H9 (cell line): ENCODE data around the gene OBSL1. TPM values are rescaled to one million over a fixed set of nuclear protein-coding genes. Genes with fewer than 3 reads are reported as not detected.

Source experiments
- DNase-seq: peaks from one replicate; pipeline ENCODE4 v3.0.0-alpha.2; 2017
- H2AFZ ChIP-seq: one replicate; pipeline ENCODE4 v1.6.1; 2013; ENCODE audit warnings: mild to moderate bottlenecking, low read length, control low read depth, moderate library complexity
- H2AK5ac ChIP-seq: 2 replicates; pipeline ENCODE4 v1.6.1; 2013; ENCODE audit warnings: low read length, control low read depth, mixed read lengths; ENCODE audit not compliant: insufficient read length
- H2BK120ac ChIP-seq: one replicate; pipeline ENCODE4 v1.6.1; 2013; ENCODE audit warnings: low read depth, mild to moderate bottlenecking, low read length, control low read depth, inconsistent platforms; ENCODE audit not compliant: poor library complexity, severe bottlenecking
- H2BK12ac ChIP-seq: 2 replicates; pipeline ENCODE4 v1.6.1; 2013; ENCODE audit warnings: low read length, control low read depth, mixed read lengths, low read depth; ENCODE audit not compliant: insufficient read length
- H2BK15ac ChIP-seq: 2 replicates; pipeline ENCODE4 v1.6.1; 2013; ENCODE audit warnings: low read depth, low read length, control low read depth
- H2BK20ac ChIP-seq: one replicate; pipeline ENCODE4 v1.6.1; 2013; ENCODE audit warnings: low read depth, mild to moderate bottlenecking, low read length, control low read depth, inconsistent platforms; ENCODE audit not compliant: poor library complexity, severe bottlenecking
- H2BK5ac ChIP-seq: 2 replicates; pipeline ENCODE4 v1.6.1; 2013; ENCODE audit warnings: low read length, control low read depth, mixed read lengths; ENCODE audit not compliant: insufficient read length
- H3K14ac ChIP-seq: 2 replicates; pipeline ENCODE4 v1.6.1; 2013; ENCODE audit warnings: low read length, control low read depth; ENCODE audit not compliant: insufficient read depth
- H3K18ac ChIP-seq: 2 replicates; pipeline ENCODE4 v1.6.1; 2013; ENCODE audit warnings: low read depth, mild to moderate bottlenecking, mixed read lengths, low read length, control low read depth; ENCODE audit not compliant: insufficient read length
- H3K23ac ChIP-seq: 2 replicates; pipeline ENCODE4 v1.6.1; 2013; ENCODE audit warnings: low read length, control low read depth, mixed read lengths, low read depth; ENCODE audit not compliant: insufficient read length
- H3K23me2 ChIP-seq: 2 replicates; pipeline ENCODE4 v1.6.1; 2013; ENCODE audit warnings: low read depth, mild to moderate bottlenecking, mixed read lengths, low read length, control low read depth; ENCODE audit not compliant: insufficient read length, poor library complexity, severe bottlenecking
- H3K27ac ChIP-seq: 2 replicates; pipeline ENCODE4 v1.5.1; 2013; ENCODE audit warnings: low read length, control low read depth, mixed read lengths, low read depth; ENCODE audit not compliant: insufficient read length
- H3K27me3 ChIP-seq: 2 replicates; pipeline ENCODE4 v1.6.1; 2013; ENCODE audit warnings: low read length, control low read depth, inconsistent platforms; ENCODE audit not compliant: insufficient read depth
- H3K4ac ChIP-seq: 2 replicates; pipeline ENCODE4 v1.6.1; 2013; ENCODE audit warnings: low read depth, mild to moderate bottlenecking, control low read depth, inconsistent platforms, low read length, moderate library complexity
- H3K4me1 ChIP-seq: 2 replicates; pipeline ENCODE4 v1.6.1; 2013; ENCODE audit warnings: low read length, control low read depth, inconsistent platforms; ENCODE audit not compliant: insufficient read depth
- H3K4me2 ChIP-seq: 2 replicates; pipeline ENCODE4 v1.6.1; 2013; ENCODE audit warnings: low read length, control low read depth, mixed read lengths; ENCODE audit not compliant: insufficient read length, insufficient read depth
- H3K56ac ChIP-seq: 2 replicates; pipeline ENCODE4 v1.6.1; 2013; ENCODE audit warnings: low read depth, mild to moderate bottlenecking, mixed read lengths, low read length, control low read depth; ENCODE audit not compliant: insufficient read length
- H3K79me1 ChIP-seq: 2 replicates; pipeline ENCODE4 v1.6.1; 2013; ENCODE audit warnings: low read depth, mild to moderate bottlenecking, moderate library complexity, low read length, control low read depth, inconsistent platforms; ENCODE audit not compliant: insufficient read depth, poor library complexity, severe bottlenecking
- H3K79me2 ChIP-seq: 2 replicates; pipeline ENCODE4 v1.6.1; 2013; ENCODE audit warnings: low read length, control low read depth, inconsistent platforms; ENCODE audit not compliant: insufficient read depth
- H3K9ac ChIP-seq: 2 replicates; pipeline ENCODE4 v1.6.1; 2013; ENCODE audit warnings: low read length, control low read depth, mixed read lengths; ENCODE audit not compliant: insufficient read length; ENCODE audit errors: extremely low read depth
- H3K9me3 ChIP-seq: one replicate; pipeline ENCODE4 v1.6.1; 2013; ENCODE audit warnings: low read depth, low read length, inconsistent platforms; ENCODE audit not compliant: control insufficient read depth
- H3T11ph ChIP-seq: one replicate; pipeline ENCODE4 v1.6.1; 2013; ENCODE audit warnings: mild to moderate bottlenecking, low read length, control low read depth, inconsistent platforms
- H4K20me1 ChIP-seq: one replicate; pipeline ENCODE4 v1.6.1; 2013; ENCODE audit not compliant: control insufficient read depth, insufficient read length, insufficient read depth
- H4K5ac ChIP-seq: 2 replicates; pipeline ENCODE4 v1.6.1; 2013; ENCODE audit warnings: low read depth, mild to moderate bottlenecking, mixed read lengths, low read length, control low read depth; ENCODE audit not compliant: insufficient read length
- H4K8ac ChIP-seq: replicated peaks from 2 replicates; pipeline ENCODE4 v1.6.1; 2013; ENCODE audit warnings: low read length, control low read depth, mixed read lengths, low read depth; ENCODE audit not compliant: insufficient read length
- H4K91ac ChIP-seq: 2 replicates; pipeline ENCODE4 v1.6.1; 2013; ENCODE audit warnings: low read depth, mild to moderate bottlenecking, moderate library complexity, mixed read lengths, low read length, control low read depth; ENCODE audit not compliant: insufficient read length
- H3K27ac Mint-ChIP-seq, 3 experiments: 2 replicates in 2 of 3; 3 replicates in 1 of 3; pipeline ENCODE4 v1.8.0; 2020 to 2021; ENCODE audit warnings: mixed read lengths in 3 of 3, mild to moderate bottlenecking in 1 of 3, moderate library complexity in 1 of 3
- H3K27me3 Mint-ChIP-seq: 2 replicates; pipeline ENCODE4 v1.8.0; 2021; ENCODE audit warnings: low read depth, mild to moderate bottlenecking, moderate library complexity, mixed read lengths
- H3K36me3 Mint-ChIP-seq, 3 experiments: 2 replicates in 2 of 3; 3 replicates in 1 of 3; pipeline ENCODE4 v1.8.0; 2020 to 2021; ENCODE audit warnings: low read depth in 3 of 3, mixed read lengths in 3 of 3; ENCODE audit not compliant: insufficient read depth in 1 of 3
- H3K4me1 Mint-ChIP-seq, 2 experiments: 2 replicates each; pipeline ENCODE4 v1.8.0; 2020; ENCODE audit warnings: mixed read lengths in 2 of 2
- H3K4me3 Mint-ChIP-seq, 2 experiments: 2 replicates in 1 of 2; 3 replicates in 1 of 2; pipeline ENCODE4 v1.8.0; 2020 to 2021; ENCODE audit warnings: mild to moderate bottlenecking in 2 of 2, mixed read lengths in 2 of 2, moderate library complexity in 1 of 2
- H3K9me3 Mint-ChIP-seq, 2 experiments: 2 replicates in 1 of 2; 3 replicates in 1 of 2; pipeline ENCODE4 v1.8.0; 2020; ENCODE audit warnings: mild to moderate bottlenecking in 2 of 2, mixed read lengths in 2 of 2, moderate library complexity in 1 of 2
- CTCF ChIP-seq: fragments of 200-600 bp; sonication (generic); conservative IDR thresholded peaks from 3 replicates; pipeline ENCODE4 v1.8.0; 2021; ENCODE audit warnings: antibody characterized with exemption, mild to moderate bottlenecking
- WGBS: extraction: QIAGEN DNeasy Blood & Tissue Kit; methylation state at CpG from one replicate; pipeline ENCODE4 v1.1.7; 2013; ENCODE audit warnings: missing lambda C conversion rate, low lambda C conversion rate, mixed read lengths; ENCODE audit not compliant: insufficient read length; ENCODE audit errors: extremely low coverage; 5-methylcytosine and 5-hydroxymethylcytosine counted together
- total RNA-seq: library from RNA; stranded (reverse); gene quantifications from 2 replicates; pipeline ENCODE4 v1.2.1, GENCODE V29; 2021

OBSL1 gene
- total RNA-seq, 1 experiment from 2014 or later, result 140 TPM

GRCh38 chr2:219555956-219556355, 15.4 kb downstream of the OBSL1 start:
- H2BK5ac ChIP-seq, result no peak overlapping the region
- Mint-ChIP-seq H3K27ac (no peak overlapping the region), H3K9me3 (no peaks in the 10 kb centered on the region; a peak in 1 of 5 replicates), H3K36me3 (peaks cover 14 to 37% (median 37%) of the 10 kb centered on the region in 3 experiments), H3K4me3 (no peak overlapping the region), H3K27me3 (peaks cover 26% of the 10 kb centered on the region), H3K4me1 (peaks cover 14 to 24% of the 10 kb centered on the region in 2 experiments)
- no peak overlapping the region for H3K14ac ChIP-seq
- peaks cover 10% of the 10 kb centered on the region; the same call in 1 of the 2 replicates for H3K4me1 ChIP-seq
- no peak overlapping the region for H2BK12ac ChIP-seq
- no peaks in the 10 kb centered on the region for H3K79me1 ChIP-seq
- H3K9ac ChIP-seq, result no peak overlapping the region
- H3K4me2 ChIP-seq, result no peak overlapping the region
- H2BK15ac ChIP-seq, result no peak overlapping the region
- no peaks in the 10 kb centered on the region for H3K79me2 ChIP-seq
- peaks cover 4% of the 10 kb centered on the region; the same call in 1 of the 2 replicates for H3K27me3 ChIP-seq
- H4K8ac ChIP-seq, result no peak overlapping the region
- no peak for TF ChIP-seq CTCF
- H4K5ac ChIP-seq, result no peak overlapping the region
- H3K9me3 ChIP-seq, result no peaks in the 10 kb centered on the region
- WGBS, result no CpG with 5 or more reads among the region's 20 CpGs
- H3K27ac ChIP-seq, result no peak overlapping the region
- H4K91ac ChIP-seq, result no peak overlapping the region
- H3K56ac ChIP-seq, result no peak overlapping the region
- no peak overlapping the region for H3T11ph ChIP-seq
- no peak overlapping the region for H3K4ac ChIP-seq
- peaks cover 11% of the 10 kb centered on the region for H3K23me2 ChIP-seq
- H4K20me1 ChIP-seq, result no peaks in the 10 kb centered on the region
- H2BK20ac ChIP-seq, result no peak overlapping the region
- no peak overlapping the region for H3K23ac ChIP-seq
- no peak for DNase-seq
- no peak overlapping the region for H2AK5ac ChIP-seq
- no peak overlapping the region for H2AFZ ChIP-seq
- no peak overlapping the region for H2BK120ac ChIP-seq
- H3K18ac ChIP-seq, result no peak overlapping the region
